HG03045 (cell line): ENCODE data around the gene IGSF22.
"Not testable (repeated sequence)": the region's sequence is repeated elsewhere in the genome, so short reads cannot be mapped to it uniquely, and the experiment has no call there.

Experiments used
- ATAC-seq: cut with Tn5 transposase; IDR thresholded peaks from one replicate; pipeline ENCODE4 v1.9.1; 2021; ENCODE audit warnings: mild to moderate bottlenecking, moderate library complexity; ENCODE audit not compliant: unreplicated experiment

The IGSF22 gene

DNA sequence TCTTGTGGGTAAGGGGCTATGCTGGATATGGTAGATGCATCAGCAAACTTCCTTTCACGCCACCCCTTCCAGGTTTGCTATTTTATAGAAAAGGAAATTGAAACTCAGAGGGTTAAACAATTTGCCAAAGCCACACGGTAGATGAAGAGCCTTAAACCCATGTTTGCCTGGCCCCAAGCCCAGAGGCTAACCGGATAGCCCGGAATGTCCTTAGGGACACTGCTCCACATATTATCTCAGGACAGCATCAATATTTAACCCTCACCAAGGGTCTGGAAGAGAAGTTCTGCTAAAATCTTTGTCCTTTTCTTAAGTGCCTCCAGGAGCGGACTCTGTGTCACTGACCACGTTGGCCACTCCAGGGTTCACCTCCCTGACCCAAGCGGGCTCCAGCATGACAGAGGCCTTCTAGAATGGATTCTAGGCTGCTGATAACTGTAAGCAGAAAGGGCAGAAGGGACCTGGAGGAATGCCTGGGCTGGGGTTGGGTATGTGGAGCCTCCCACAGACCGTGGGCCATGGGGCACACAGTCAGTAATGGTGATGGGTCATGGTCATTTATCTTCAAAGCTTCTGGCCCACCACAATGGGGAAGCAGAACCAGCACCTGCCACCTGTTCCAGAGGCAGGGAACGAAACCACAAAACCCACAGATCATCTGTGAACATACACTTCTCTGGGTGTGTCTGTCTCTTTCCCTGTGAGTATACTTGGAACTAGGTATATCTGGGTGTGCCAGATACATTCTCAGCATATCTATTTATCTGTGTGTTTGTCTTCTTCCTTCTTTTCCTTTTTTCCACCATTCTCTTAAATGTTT is 32.8 kb downstream of the IGSF22 start:
- ATAC-seq, result no peak

DNA sequence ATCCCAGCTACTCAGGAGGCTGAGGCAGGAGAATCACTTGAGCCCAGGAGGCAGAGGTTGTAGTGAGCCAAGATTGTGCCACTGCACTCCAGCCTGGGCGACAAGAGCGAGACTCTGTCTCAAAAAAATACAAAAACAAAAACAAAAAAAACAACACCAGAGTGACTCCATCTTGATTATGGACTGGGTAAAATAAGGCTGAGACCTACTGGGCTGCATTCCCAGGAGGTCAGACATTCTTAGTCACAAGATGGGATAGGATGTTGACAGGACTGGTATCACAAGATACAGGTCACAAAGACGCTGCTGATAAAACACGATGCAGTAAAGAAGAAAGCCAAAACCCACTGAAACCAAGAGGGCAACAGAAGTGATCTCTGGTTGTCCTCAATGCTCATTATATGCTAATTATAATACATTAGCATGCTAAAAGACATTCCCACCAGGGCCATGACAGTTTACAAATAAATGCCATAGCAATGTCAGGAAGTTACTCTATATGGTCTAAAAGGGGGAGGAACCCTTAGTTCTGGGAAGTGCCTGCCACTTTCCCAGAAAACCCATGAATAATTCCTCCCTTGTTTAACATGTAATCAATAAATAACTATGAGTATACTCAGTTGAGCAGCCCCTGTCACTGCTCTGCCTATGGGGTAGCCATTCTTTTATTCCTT is 34.4 kb downstream of the IGSF22 start:
- not testable (repeated sequence) for ATAC-seq

DNA sequence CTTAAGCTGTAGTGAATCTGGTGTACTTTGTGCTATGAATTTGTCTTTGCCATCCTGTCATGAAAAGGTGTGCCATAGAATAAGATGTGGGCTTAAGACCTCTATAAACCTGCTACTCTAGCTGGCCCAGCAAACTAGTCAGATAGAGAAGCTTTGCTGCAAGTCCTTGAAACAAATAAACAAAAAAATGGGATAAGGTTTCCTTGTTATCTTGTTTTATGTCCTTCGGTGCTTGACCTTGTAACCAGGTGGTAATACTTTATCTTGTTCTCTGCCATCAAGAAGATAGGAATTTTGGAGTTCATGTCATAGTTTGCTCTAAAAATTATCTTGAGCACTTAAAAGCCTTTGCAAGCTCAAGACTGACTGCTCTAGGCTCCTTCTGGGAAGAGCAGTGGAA is 41.7 kb downstream of the IGSF22 start:
- no peak for ATAC-seq

DNA sequence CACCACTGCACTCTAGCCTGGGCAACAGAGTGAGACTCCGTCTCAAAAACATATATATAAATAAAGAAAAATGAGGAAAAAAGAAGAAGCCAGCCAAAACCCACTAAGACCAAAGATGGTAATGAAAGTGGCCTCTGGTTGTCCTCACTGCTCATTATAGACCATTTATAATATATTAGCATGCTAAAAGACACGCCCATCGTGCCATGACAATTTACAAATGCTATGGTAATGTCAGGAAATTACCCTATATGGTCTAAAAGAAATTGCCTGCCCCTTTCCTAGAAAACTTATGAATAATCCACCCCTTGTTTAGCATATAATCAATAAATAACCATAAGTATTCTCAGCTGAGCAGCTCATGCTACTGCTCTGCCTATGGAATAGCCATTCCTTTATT is 43.5 kb downstream of the IGSF22 start:
- ATAC-seq, result no peak

- not testable (repeated sequence) for ATAC-seq
Observed at GRCh38 chr11:18681949-18682348, 44.0 kb downstream of the IGSF22 start.

DNA sequence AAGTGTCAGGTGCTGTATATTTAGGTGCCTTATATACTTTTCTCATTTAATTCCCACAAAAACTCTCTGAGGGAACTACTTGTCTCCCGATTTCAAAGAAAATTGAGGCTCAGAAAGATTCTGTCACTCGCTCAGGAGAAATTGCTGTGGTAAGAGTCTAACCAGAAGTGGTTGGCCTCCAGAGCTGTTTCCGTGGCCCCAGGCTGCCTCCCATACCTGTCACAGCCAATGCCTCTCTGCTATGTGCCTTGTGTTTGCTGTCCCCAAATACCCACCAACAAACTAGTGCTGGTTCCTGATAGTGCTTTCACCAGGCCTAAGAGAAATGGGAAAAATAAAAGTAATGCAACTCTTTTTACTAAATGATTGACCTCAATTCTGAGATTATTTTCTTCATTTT is 48.4 kb downstream of the IGSF22 start:
- no peak for ATAC-seq

GRCh38 chr11:18676803-18677202 is 49.2 kb downstream of the IGSF22 start:
- no peak for ATAC-seq

GRCh38 chr11:18672209-18672608 is 53.8 kb downstream of the IGSF22 start:
- ATAC-seq, result not testable (repeated sequence)

DNA sequence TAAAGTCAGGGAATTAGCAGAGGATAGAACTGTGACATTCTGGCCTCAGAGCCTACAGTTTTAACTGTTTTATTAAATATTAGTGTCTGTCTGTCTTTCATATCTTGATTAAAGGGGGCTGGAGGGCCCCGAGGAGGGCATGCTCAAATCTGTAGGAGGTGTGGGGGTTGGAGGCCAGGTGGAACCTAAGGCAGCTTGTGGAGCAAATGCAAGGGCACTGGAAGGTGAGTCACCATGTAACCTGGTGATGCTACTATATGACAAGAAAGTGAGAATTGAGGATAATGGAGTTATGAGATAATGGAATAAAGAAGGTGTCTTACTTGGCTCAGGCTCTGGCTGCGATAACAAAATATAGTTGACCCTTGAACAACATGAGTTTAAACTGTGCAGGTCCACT is 54.7 kb downstream of the IGSF22 start:
- ATAC-seq, result no peak

GRCh38 chr11:18669711-18670110 is 56.3 kb downstream of the IGSF22 start:
- ATAC-seq, result no peak

- ATAC-seq, result no peak
Observed at GRCh38 chr11:18669219-18669596, 56.8 kb downstream of the IGSF22 start.

DNA sequence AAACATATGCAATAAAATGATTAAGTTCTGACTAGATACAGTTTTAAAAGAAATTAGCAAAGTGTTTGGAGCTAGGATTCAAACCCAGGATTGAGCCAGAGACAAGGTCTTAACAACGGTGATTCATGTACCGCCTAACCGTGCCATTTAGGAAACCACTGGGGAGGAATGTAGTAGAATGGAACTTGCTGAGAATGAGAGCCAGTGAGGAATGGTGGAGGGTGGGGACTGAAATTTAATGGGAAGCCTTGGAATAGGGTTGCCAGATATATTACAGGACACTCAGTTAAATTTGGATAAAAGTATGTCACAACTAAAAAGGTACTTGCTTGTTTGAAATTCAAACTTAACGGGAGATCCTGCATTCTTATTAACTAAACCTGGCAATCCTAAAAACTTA is 57.9 kb downstream of the IGSF22 start:
- no peak for ATAC-seq

DNA sequence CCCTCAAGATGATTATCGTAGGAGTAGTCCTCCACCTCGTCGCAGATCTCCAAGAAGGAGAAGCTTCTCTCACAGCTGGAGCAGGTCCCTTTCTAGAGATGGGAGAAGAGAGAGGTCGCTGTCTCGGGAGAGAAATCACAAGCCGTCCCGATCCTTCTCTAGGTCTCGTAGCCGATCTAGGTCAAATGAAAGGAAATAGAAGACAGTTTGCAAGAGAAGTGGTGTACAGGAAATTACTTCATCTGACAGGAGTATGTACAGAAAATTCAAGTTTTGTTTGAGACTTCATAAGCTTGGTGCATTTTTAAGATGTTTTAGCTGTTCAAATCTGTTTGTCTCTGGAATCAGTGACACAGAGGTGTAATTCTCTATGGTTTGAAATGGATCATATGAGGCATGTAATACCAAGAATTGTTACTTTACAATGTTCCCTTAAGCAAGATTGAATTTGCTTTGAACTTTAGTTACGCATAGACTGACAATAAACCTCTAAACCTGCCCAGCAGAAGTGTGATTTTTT is 60.6 kb downstream of the IGSF22 start:
- not testable (repeated sequence) for ATAC-seq

DNA sequence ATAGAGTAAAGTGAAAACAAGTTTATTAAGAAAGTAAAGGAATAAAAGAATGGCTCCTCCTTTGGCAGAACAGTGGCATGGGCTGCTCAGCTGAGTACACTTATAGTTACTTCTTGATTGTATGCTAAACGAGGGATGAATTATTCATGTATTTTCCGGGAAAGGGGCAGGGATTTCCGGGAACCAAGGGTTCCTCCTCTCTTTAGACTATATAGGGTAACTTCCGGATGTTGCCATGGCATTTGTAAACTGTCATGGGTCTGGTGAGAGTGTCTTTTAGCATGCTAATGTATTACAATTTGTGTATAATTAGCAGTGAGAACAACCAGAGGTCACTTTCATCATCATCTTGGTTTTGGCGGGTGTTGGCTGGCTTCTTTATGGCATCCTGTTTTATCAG is 68.3 kb downstream of the IGSF22 start:
- ATAC-seq, result no peak
